Activated CD4-positive, alpha-beta T cell treated with anti-CD3 and anti-CD28 coated beads for 1 hour (primary cell): ENCODE measurements around the gene OR8S1.

Source experiments
- DNase-seq: peaks from one replicate; pipeline ENCODE4 v3.0.0-alpha.2; 2020

The OR8S1 gene

GRCh38 chr12:48557919-48558318 lies 32.5 kb downstream of the OR8S1 start:
- DNase-seq = no peak

GRCh38 chr12:48567731-48568130 lies 42.3 kb downstream of the OR8S1 start:
- no peak for DNase-seq

DNA sequence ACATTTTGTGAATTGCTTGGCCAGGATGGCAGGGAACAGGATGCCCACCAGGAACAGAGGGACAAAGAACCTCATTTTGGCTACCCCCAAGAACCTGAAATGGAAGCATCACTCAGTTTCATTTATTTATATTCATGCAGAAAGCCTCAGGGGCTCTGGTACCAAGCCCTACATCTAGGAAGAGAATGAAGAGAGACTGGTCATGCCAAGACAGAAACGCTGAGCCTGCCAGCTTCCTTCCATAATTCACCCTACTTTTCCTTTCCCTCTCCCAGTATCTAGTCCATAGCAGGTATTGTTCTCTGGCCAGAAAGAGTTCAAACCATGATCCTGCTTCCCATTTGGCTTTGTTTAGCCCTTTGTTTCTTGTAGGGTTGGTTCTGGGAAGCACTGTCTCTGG lies 44.5 kb downstream of the OR8S1 start, which contains the start of gene LALBA:
TSS of gene LALBA (minus strand) at position 101 of the 400 bp plus-strand sequence. CDS start at position 75, 26 bp downstream.
- DNase-seq = no peak

DNA sequence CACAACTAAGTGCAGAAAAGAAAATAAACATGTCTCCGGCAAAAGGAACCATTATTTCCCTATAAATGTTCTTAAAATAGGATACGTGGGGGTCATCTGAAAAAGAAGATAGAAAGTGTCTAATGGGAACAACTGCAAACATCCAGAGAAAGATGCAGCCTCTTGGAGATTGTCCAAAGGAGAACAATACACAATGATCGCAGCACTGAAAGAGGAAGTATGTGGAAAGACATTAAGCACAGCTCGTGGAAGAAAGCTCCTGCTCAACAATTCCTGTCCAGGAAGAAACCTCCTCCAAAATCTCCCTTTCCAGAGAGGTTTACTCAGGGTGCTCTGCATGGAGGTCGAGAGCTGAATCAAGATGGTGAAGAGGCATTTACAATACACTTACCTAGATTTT lies 46.9 kb downstream of the OR8S1 start:
- DNase-seq = no peak
